GM04503 (cell line): Measurements from ENCODE around the gene LRRC73.
"Not testable (repeated sequence)": the region's sequence is repeated elsewhere in the genome, so short reads cannot be mapped to it uniquely, and the experiment has no call there.

ENCODE experiments used
- DNase-seq: peaks from one replicate; pipeline ENCODE4 v3.0.0-alpha.2; 2012; ENCODE audit warnings: low read depth

Gene LRRC73

DNA sequence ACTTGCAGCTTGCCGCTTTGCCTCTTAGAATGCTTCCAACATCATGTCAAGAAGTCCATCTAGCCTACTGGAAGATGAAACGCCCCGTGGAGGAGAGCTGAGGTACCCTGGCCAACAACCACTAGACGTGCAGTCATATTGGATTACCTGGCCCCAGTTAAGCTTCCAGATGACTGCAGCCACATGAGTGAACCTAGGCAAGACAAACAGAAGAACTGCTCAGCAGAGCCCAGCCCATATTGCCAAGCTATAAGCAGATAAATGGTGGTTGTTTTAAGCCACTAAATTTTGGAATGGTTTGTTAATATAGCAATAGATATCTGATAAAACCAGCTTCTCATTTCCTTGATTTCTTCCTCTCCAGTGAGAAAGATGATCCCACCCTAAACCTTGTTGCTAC, 50.1 kb downstream of the LRRC73 start:
- no peak for DNase-seq

DNA sequence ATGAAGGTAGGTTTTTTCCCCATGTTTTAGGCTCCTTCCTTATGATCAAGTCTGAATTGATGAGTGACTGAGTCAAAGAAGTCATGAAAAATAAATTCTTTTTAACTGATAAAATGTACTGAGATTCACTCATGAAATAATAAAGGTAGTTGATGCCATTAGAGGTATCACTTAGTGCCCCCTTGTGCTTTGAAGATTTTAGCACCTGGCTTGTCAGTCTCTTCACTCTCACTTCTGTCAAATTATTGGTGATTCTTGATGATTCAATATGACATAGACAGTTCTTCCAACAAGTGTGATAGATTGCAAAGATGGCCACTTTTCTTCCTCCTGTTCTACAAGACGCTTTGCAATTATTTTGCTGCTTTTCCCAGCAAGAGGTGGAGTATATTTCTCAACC, 50.6 kb downstream of the LRRC73 start:
- DNase-seq, result no peak

DNA sequence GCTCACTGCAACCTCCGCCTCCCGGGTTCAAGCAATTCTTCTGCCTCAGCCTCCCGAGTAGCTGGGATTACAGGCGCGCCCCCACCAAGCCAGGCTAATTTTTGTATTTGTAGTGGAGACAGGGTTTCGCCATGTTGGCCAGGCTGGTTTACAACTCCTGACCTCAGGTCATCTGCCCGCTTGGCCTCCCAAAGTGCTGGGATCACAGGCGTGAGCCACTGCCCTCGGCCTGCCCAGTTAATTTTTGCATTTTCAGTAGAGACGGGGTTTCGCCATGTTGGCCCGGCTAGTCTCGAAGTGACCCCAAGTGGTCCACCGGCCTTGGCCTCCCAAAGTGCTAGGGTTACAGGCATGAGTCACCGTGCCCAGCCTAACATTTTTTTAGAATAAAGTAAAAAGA, 52.0 kb downstream of the LRRC73 start:
- DNase-seq, result not testable (repeated sequence)

DNA sequence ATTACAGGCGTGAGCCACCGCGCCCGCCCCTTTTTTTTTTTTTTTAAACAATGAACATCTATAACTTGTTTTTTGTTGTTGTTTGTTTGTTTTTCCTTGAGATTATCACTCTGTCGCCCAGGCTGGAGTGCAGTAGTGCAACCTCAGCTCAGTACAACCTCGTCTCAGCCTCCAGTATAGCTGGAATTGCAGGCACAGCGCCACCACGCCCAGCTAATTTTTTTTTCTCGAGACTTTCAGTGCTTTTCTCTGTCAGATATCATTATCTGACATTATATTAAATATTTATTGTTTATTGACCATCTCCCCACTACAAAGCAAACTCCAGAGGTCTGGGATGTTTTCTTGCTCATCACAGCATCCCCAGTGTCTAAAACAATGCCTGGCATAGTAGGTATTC, 52.5 kb downstream of the LRRC73 start:
- no peak for DNase-seq
